ENCODE data around the gene PRR5L.
A peak's percentile ranks its signal among the peaks of the same experiment; 100 is the strongest.

DNA sequence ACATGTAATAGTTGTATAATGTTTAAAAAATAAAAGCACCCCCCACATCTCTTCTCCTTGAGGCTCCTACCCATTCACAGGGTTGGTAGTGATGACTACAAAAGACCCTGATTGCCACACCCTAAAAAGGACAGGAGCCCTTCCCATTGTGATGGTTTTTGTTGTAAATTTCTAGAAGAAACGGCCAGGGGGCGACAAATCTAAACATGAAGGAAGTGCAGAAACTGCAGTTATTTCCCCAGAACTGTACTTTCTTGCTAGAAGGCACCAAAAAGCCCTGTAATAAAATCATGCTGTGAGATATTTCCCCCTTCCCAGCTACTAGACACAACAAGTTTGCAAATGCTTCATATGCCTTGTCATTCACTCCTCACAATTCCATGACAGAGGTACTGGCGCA is 10.8 kb downstream of the PRR5L start:
- TF ChIP-seq, protein P1, sequence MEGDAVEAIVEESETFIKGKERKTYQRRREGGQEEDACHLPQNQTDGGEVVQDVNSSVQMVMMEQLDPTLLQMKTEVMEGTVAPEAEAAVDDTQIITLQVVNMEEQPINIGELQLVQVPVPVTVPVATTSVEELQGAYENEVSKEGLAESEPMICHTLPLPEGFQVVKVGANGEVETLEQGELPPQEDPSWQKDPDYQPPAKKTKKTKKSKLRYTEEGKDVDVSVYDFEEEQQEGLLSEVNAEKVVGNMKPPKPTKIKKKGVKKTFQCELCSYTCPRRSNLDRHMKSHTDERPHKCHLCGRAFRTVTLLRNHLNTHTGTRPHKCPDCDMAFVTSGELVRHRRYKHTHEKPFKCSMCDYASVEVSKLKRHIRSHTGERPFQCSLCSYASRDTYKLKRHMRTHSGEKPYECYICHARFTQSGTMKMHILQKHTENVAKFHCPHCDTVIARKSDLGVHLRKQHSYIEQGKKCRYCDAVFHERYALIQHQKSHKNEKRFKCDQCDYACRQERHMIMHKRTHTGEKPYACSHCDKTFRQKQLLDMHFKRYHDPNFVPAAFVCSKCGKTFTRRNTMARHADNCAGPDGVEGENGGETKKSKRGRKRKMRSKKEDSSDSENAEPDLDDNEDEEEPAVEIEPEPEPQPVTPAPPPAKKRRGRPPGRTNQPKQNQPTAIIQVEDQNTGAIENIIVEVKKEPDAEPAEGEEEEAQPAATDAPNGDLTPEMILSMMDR (IDR thresholded peaks at IDR 0.05; ENCODE audit: low read depth, low read length, poor library complexity, severe bottlenecking): peak; percentile 55
- no peak for TF ChIP-seq EZH2phosphoT487 (IDR thresholded peaks at IDR 0.05; ENCODE audit: borderline replicate concordance, low read length)
